Cardiac septum (tissue), 1 donor: Measurements from ENCODE around the gene SLC22A23. TPM values are rescaled to one million over a fixed set of nuclear protein-coding genes. Genes with fewer than 3 reads are reported as not detected.

Source experiments
- DNase-seq: peaks from one replicate; pipeline ENCODE4 v3.0.0-alpha.2; 2020; ENCODE audit warnings: low spot score
- intact Hi-C: fragments of 100-400 bp; cut with DNase I; formaldehyde crosslinking; loops from one replicate; pipeline ENCODE4 v1.14.0; 2022
- total RNA-seq: library from RNA; stranded (reverse); fragmentation: NEBNext Ultra II Directional; extraction: Animal tissue kit (Norgen Biotek cat#: 25700); gene quantifications from one replicate; pipeline ENCODE4 v1.2.1, GENCODE V29; 2021
- donor health status: DM: no; HTN: no; CAD: no.

Gene SLC22A23
- total RNA-seq, 1 donor from 2014 or later = 3.2 TPM

GRCh38 chr6:3409699-3410384, 47.0 kb downstream of the SLC22A23 start:
- intact Hi-C loops = loop anchor here (10.0 kb wide), 1 partner anchor 325 kb away; no protein-coding TSS in a partner anchor
- DNase-seq = no peak

- intact Hi-C loops = no loop called here
- DNase-seq = no peak
Observed at GRCh38 chr6:3408665-3409064, 48.2 kb downstream of the SLC22A23 start.

GRCh38 chr6:3407840-3408239, 49.0 kb downstream of the SLC22A23 start:
- no peak for DNase-seq
- intact Hi-C loops = no loop called here

- DNase-seq = no peak
- intact Hi-C loops = no loop called here
Observed at GRCh38 chr6:3406891-3407809, 49.7 kb downstream of the SLC22A23 start.

DNA sequence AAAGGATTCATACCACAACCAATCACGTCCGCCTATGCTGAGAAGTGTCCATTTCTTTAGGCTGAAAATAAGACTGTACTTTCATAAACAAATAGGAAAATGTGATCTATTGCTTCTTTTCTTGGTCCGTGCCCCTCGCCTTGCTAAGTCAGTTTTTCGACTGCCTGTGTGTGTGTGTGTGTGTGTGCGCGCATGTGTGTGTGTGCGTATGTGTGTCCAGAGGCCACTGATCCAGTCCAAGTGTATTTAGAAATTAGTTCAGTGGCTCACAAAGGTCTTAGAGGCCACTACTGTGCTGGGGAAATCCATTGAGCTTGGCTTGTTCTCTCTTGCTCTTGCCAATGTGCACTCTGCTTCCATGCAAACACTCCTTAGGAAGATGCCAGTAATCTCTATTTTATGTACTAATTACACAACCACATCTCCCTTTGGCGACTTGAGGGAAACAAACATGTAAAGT, 50.5 kb downstream of the SLC22A23 start:
- DNase-seq = no peak
- intact Hi-C loops = no loop called here

DNA sequence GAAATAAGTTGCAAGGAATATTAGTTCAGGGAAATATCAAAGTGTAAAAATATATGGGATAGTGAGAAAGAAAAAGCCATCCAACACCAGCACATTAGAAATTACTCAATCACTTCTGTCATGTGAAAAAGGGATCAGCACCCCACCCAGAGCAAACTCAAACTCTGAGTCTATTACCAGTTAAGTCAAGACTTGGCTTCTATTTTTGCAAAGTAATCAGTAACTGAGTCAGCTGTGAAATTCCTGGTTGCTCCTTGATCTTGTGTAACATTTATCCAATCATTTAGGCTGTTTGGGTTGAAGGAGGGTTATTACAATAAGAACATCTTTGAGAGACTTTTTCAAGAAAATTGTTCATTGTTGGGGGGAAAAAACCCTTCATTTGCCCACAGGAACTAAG, 51.2 kb downstream of the SLC22A23 start:
- intact Hi-C loops = no loop called here

GRCh38 chr6:3405182-3405518, 51.7 kb downstream of the SLC22A23 start:
- intact Hi-C loops = no loop called here
- DNase-seq = no peak

More for the DNA sequence above, 51.2 kb downstream of the SLC22A23 start:
- DNase-seq = no peak

DNA sequence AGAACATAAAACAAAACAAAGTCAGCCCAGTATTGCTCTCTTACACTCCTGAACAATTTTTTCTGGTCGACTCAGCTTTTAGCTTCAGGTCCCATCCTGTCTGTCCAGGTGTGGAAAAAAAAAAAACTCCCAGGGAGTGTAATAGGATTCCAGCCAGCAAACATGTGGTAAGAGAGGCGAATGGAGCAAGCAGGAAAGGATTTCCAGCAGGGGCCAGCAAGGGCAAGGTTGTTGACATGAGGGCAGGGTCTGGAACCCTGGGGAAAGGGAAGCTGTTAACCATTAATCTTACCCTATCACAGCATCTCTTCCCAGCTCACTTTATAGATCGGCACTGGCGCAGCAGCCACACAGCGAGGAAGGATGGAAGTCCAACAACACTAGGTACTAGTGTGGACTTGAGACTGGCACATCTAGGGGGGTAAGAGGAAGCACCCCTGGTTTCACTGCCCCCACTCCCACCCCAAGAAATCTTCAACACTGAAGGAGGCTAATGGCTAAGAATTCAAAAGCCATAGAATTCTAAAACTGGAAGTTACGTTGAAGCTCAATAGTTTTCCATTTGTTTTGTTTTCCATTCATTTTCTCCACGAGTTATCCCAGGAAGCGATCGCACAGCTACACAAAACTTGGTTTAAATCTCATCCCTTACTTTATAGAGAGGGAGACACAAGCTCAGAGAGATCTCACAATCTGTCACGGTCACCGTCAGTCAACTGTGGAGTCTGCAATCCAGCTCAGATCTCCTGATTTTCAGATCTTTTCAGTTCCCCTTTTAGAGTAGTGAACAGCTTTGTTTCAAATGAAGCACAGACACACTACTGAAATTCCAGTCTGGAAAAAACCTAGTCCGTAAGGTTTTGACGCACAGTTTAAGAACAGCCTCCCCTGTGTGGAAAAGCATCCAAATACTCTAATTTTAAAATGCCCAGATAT, 53.3 kb downstream of the SLC22A23 start:
- intact Hi-C loops = no loop called here
- DNase-seq = no peak

- intact Hi-C loops = no loop called here
Observed at GRCh38 chr6:3402310-3403237, 54.3 kb downstream of the SLC22A23 start.

GRCh38 chr6:3400162-3400561, 56.7 kb downstream of the SLC22A23 start:
- intact Hi-C loops = no loop called here
- DNase-seq = no peak

More at GRCh38 chr6:3402310-3403237, 54.3 kb downstream of the SLC22A23 start:
- no peak for DNase-seq

- DNase-seq = no peak
- intact Hi-C loops = no loop called here
Observed at GRCh38 chr6:3398755-3399696, 57.8 kb downstream of the SLC22A23 start.

DNA sequence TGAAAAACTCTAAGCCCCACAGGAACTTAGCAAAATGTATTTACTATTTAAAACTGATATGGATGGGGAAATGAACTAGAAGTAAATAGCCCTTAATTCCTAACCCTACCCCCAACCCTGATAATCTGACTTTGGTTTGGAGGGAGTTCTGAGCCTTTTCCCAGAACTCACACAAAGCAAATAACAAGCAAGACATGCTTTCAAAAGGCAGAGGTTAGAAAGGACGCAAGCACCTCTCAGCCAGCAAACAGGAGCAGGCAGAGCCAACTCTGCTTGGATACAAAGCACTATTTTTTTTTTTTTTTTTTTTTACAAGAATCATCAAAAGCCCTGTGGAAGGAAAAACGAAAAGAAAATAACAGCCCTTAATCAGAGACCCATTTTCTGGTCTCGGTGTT, 58.7 kb downstream of the SLC22A23 start:
- no peak for DNase-seq
- intact Hi-C loops = no loop called here

DNA sequence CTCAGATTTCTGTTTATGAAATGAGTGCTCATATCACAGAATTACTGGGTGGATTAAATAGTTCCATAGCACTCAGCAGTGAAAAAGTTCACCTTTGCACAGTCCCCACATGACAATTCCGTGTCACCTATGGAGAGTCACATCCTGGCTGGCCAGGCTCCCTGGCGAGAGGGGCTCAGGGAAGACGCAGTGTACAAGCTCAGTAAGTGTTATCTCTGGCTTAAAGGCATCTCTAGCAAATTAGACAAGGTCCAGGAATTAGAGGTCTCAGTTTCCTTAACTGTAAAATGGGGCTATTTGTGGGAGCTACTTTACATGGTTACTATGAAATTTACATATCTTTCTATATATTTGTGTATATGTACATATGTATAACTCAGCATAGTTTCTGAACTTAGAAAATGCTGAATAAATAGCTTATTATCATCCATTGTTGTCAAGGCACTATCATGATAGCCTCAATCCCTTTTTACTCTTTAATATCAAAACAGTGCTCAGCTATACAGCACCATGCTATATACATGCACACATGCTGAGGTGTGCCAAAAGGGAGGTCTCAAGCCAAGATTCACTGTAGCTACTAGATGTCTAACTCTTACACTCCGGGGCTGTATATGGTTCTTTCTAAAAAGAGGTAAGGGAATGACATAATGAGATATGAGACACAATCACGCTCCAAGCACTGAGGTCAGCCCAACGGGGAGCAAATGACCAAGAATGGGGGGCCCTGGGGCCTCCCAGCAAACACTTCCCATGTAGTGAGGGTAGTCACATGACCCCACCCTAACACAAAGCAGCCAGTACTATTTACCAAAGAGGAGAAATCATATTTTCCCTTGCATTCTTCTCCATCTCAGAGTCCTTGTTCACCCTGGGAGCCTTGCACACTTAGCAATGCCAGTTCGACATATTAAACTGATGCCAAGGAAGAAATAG, 59.4 kb downstream of the SLC22A23 start:
- DNase-seq = no peak
- intact Hi-C loops = no loop called here

- intact Hi-C loops = no loop called here
- DNase-seq = no peak
Observed at GRCh38 chr6:3396503-3397180, 60.2 kb downstream of the SLC22A23 start.

DNA sequence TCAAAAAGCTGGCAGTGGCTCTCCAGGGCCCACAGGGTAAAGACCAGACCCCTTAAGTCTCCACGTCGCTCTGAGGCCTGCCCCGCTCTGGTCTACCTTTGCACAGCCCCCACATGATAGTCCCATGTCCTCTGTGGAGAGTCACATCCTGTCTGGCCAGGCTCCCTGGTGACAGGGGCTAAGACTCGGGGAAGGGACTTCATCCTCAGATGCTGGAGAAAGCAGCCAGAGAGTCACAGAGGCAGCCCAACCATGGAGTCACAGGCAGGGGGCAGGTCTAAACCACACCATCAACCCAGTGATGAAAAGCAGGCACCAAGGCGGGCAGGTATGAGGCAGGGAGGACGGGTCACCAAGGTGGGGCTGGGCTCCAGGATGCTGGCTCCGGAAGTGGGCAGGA, 62.2 kb downstream of the SLC22A23 start:
- DNase-seq = no peak
- intact Hi-C loops = no loop called here

DNA sequence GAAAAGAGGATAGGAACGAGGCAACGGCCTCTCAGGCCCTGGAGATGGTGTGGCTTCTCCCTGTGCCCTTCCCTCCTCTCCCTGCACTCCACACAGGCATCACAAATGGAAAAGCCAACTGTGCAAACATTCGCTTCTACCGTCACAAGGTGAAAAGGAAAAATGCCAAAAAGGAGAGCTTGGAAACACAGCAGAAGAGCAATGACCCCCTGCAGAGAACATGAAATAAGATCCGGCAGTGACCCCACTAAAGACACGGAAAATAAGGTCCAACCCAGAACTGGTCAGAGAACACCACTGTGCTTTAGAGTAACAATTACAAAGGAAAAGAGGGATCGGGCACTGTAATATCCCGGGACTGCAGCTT, 63.0 kb downstream of the SLC22A23 start:
- intact Hi-C loops = no loop called here
- no peak for DNase-seq
